GM13976 (cell line): ENCODE measurements around the gene H1-8.

ENCODE experiments used
- DNase-seq: peaks from one replicate; pipeline ENCODE4 v3.0.0; 2012; ENCODE audit warnings: low spot score
- in situ Hi-C: fragments of 300-500 bp; cut with MboI; formaldehyde crosslinking; loops from one replicate; pipeline ENCODE4 v1.12.0; 2022; ENCODE audit warnings: low sequenced_read_pairs, mixed read lengths, inconsistent platforms; ENCODE audit not compliant: unreplicated experiment
- TF ChIP-seq, protein P1 (sequence below): IDR thresholded peaks from 2 replicates; pipeline ENCODE4 v1.5.1; 2012; ENCODE audit warnings: borderline replicate concordance, mild to moderate bottlenecking; ENCODE audit not compliant: insufficient read depth; ENCODE audit errors: extremely low read depth, missing control alignments, control extremely low read depth

Gene H1-8

DNA sequence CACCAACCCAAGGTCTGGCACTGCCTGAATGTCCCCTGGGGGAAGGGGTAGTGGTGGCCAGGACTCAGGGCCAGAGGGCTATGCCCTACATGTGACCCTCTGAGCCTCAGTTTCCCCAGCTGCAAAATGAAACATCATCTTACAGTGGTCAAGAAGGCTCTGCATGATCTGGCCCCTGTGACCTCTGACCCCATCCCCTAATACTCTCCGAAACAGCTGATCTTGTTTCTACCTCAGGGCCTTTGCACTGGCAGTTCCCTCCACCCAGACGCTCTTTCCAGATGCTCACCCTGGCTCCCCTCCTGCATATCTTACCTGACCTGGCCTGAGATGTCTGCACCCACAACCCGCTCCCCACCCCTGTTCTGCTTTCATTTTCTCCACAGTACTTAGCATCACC, 41.7 kb downstream of the H1-8 start:
- DNase-seq: no peak
- in situ Hi-C loops: no loop called here
- TF ChIP-seq, protein P1, sequence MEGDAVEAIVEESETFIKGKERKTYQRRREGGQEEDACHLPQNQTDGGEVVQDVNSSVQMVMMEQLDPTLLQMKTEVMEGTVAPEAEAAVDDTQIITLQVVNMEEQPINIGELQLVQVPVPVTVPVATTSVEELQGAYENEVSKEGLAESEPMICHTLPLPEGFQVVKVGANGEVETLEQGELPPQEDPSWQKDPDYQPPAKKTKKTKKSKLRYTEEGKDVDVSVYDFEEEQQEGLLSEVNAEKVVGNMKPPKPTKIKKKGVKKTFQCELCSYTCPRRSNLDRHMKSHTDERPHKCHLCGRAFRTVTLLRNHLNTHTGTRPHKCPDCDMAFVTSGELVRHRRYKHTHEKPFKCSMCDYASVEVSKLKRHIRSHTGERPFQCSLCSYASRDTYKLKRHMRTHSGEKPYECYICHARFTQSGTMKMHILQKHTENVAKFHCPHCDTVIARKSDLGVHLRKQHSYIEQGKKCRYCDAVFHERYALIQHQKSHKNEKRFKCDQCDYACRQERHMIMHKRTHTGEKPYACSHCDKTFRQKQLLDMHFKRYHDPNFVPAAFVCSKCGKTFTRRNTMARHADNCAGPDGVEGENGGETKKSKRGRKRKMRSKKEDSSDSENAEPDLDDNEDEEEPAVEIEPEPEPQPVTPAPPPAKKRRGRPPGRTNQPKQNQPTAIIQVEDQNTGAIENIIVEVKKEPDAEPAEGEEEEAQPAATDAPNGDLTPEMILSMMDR: no peak

GRCh38 chr3:129585949-129586657, 43.1 kb downstream of the H1-8 start:
- TF ChIP-seq, protein P1: no peak
- in situ Hi-C loops: no loop called here
- DNase-seq: no peak

DNA sequence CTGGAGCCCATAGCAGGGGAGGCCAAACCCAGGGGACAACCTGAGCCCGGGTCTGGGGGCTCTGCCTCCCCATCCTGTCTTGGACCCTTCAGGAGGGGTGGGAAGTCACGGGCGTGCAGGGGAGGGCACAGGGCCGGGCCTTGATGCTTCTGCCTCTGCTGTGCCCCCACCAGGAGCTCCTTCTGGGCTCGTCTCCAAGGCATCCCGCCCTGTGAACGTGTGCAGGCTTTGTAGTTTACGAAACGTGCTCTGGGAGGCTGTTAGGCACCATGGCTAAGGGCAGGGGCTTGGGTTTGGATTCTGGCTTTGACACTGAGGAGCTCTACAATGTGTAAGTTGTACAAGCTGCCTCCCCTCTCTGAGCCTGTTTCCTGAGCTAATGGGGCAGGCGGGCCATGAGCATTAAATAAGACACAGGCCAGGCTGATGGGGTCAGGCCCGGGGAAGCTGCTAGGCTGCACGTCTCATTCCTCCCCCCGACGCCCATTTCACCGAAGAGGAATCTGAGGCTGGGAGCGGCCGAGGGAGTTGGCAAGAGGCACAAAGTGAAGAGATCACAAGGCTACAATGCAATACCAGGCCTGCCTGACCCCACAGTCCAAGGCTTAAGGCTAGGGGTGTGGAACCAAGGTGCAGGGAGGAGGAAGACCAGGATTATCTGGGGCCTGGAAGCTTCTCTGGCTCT, 43.9 kb downstream of the H1-8 start:
- TF ChIP-seq, protein P1: no peak
- in situ Hi-C loops: no loop called here
- no peak for DNase-seq

DNA sequence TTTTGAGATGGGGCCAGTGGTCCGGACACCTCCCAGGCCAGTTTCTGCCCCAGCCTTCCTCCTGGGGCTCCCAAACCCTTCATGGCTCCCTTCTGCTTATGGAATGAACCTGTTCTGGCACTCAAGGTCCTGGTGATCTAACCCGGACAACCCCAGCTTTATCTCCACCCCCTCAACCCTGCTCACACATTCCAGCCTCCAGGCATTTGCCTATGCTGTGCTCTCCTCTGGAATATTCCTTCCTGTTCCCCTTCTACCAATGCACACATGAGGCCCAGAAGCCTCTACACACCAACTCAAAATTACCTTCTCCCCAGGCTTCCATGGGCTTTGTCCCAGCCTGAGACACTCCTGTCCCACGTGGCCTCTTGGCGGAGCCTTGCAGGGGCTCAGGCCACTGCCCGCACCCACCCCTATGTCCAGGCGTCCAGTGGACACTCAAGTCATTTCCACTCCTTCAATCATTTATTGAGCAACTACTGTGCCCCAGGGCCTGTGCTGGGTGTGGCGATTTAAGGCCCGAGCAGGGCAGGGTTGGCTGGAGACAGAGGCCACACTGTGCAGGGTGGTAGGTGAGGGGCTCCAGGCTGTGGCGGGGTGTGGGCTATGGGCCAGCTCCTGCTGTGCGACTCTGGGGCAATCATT, 44.7 kb downstream of the H1-8 start:
- in situ Hi-C loops: no loop called here
- DNase-seq: no peak
- TF ChIP-seq, protein P1: no peak

- in situ Hi-C loops: no loop called here
- TF ChIP-seq, protein P1: no peak
- no peak for DNase-seq
Observed at GRCh38 chr3:129590215-129590614, 47.2 kb downstream of the H1-8 start.

GRCh38 chr3:129591932-129592331, 49.0 kb downstream of the H1-8 start:
- no peak for DNase-seq
- in situ Hi-C loops: no loop called here
- TF ChIP-seq, protein P1: no peak
